Activated CD8-positive, alpha-beta memory T cell treated with anti-CD3 and anti-CD28 coated beads for 4 hours (primary cell): ENCODE data around the gene LCN9.
"Not testable (repeated sequence)": the region's sequence is repeated elsewhere in the genome, so short reads cannot be mapped to it uniquely, and the experiment has no call there.

Experiments used
- DNase-seq, 2 donors: peaks; one replicate each; pipeline ENCODE4 v3.0.0-alpha.2; 2020; ENCODE audit warnings: low read depth in 2 of 2

LCN9 gene

DNA sequence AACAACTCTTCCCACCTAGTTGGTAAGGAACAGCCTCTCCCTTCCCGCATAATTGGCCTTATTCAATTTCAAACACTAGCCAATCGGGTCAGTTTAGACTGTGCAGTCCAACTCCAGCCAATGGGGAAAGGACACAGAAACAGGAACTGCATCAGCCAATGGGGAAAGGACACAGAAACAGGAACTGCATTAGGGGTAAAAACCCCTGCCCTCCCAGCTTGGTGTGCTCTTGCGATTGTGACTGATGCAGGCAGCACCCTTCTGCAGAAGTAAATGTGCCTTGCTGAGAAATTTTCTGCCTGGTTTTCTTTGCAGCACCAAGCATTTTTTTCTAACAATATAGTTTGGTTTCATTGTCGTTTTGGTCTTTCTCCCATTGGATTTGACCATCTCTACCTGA, 15.2 kb upstream of the LCN9 start:
- DNase-seq, result no peak

DNA sequence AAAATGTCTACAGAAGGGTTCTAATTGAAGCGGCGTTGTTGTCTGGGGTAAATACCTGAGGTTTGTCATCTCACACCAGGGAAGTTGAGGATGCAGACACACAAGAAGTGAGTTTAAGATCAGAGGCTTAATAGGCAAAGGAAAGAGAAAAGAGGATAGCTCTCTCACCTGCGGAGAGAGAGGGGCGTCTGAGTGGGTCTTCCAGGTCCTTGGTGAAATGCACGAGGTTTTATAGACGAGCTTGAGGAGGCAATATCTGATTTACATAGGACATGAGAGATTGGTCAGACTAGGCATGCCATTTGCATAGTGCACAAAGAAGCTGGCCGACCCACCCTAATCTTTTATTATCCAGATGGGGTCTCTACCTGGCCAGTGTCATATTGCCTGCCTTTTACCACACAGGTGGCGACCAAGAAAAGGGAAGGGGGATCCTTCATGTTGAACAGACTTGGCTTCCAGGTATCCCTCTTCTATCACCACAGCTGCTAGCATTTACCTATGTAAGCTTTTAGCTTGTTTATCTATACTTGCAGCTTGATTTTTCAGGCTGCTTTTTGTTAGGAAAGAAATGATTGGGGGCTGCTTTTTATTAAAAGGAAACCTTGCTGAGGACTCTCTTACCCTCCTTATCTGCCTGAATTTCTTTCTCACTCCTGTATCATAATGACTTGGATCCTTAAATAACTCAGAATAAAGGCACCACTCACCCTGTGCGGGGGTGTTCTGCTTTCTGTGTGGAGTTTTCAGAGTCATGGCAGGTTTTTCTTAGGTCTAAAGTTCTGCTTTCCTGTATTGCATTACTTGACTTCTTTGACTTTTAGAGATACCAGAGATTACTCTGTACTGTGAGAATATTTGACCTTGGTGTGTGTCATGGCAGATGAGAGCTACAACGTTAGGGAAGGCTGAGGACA, 14.4 kb upstream of the LCN9 start:
- no peak for DNase-seq

DNA sequence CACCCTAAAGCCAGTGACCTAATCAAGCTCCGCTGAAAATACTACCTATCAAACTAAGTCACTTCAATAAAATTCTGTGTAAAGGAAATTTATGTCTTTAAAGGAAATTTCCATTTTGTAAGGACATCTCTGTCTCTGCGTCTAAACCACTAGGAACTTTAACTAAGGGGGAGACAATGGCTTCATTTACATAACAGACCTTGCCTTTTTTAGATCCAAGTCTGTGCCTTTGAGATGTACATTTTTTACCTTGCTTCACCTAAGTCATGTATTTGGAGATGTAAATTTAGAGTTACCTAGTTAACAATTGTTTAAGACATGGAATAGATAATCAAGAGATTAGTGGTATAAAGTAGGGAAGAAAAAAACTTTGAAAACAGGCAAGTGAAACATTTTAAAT, 13.6 kb upstream of the LCN9 start:
- DNase-seq, result no peak

DNA sequence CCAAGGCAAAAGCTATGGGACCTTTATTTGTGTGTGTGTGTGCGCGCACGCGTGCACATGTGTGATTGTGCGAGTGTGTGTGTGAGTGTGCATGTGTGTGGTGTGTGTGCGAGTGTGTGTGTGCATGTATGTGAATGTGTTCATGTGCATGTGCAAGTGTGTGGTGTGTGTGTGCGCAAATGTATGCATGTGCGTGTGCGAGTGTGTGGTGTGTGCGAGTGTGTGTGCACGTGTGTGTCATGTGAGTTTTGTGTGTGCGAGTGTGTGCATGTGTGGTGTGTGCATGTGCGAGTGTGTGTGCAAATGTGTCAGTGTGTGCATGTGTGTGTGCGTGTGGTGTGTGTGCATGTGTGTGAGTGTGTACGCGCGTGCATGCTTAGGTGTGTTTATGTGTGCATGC, 12.7 kb upstream of the LCN9 start:
- no peak for DNase-seq

DNA sequence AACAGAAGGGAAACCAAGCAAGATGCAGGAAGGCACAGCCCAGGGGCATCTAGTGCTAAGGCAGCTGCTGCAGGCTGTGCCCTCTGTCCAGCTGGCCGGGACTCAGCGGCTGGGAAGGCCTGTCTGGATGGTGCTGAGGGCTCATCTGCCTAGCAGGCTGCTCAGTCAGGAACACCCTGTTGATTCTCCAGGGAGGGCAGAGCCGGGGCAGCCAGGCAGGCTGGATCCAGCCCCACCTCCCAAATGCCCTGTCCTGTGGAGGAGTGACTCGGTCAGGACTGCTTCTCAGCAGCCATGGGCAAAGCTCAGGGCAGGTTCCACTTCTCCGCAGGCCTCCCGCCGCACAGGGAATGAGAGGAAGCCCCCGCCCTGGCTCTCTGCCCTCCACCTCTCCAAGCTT, 7.8 kb upstream of the LCN9 start:
- no peak for DNase-seq

DNA sequence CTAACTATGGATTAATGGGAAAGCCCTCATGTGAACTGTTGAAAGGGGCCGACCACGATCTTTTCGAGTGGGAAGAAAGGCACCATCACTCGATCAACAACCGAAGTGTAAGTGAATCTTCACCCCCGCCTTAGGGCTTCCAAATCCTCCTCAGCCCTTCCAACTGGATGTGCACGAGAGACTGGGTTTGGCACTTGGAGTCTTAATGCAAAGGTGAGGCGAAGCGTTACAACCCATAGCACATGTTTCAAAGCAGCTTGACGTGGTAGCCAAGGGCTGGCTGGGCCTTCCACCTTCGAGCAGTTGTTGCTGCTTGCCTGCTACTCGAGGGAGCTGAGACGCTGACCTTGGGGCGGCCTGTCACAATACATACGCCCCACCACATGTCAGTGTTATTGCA, 5.7 kb upstream of the LCN9 start:
- no peak for DNase-seq

DNA sequence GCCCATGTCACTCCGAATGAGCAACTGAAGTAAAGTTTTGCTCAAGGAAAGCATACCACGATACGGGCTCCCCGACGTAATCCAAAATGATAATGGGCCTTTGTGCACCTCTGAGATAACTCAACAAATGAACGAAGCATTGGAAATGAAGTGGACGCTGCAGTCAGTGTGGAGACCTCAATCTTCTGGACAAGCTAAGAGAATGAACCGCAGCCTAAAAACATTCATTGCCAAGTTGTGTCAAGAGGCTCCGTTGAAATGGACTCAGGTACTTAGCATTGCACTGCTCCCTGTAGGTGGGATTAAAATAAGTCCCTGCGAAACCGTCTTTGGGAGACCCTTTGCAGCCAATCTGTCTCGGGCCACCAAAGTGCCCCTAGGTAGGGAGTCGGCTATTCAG, 3.9 kb upstream of the LCN9 start:
- DNase-seq, result no peak

DNA sequence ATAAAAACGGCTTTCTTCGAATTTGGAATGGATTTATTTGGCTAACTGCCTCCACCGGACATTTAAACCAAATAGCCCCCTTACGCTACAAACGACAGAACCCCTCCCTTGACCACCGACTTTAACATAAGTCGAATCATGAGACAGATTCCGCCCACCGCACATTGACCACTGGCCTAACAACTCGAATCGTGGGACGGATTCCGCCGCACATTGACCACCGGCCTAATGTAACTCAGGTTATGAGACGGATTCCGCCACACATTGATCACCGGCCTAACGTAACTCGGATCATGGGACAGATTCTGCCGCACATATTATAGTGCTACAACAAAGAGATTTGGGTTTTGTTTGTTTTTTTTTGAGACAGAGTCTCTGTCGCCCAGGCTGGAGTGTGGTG, 2.7 kb upstream of the LCN9 start:
- no peak for DNase-seq

DNA sequence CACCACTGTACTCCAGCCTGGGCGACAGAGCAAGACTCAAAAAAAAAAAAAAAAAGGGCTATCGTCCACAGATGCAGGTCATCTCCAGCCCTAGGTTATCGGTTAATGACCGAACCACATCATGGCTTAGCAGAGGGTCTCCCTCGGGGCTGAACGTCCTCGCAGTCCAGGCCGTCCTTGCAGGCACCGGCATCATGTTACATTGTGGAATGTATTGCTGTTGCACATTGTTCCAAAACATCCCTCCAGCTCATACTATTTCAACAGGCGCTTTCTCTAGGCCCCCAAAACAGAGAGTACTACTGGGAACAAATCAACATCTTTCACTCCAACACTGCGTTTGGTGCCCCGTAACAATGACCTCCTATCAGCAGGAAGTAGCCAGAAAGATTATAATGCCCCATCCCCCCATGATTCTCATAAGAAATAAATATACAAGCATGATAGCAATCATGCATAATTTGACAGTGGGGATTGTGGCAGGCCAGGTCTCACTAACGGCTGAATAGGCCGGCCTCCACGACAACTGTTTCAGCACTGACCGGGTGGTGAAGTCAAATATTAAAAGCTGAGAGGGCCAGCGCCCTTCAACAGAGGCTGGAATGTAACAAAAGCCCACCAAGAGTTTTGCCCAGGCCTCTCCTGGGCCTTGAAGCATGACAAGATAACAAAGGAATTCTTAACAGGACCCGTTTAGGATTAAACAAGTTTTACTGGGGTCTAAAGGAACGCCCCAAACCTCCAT, 1.1 kb upstream of the LCN9 start:
- no peak for DNase-seq

DNA sequence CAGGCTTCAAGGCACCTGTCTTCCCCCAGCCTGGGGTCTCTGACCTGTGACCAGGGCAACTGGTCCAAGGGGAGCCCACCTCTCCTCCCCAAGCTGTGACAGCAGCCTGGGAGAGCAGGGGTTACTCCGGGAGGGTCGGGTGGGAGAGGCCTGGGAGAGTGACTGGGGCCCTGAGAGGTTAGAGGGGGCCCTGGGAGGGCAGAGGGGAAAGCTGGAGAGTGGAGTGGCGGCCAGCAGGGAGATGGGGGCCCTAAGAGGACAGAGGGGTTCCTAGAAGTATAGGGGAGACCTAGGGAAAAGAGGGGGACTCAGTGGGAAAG, 302 bp downstream of the LCN9 start:
- DNase-seq, result no peak

DNA sequence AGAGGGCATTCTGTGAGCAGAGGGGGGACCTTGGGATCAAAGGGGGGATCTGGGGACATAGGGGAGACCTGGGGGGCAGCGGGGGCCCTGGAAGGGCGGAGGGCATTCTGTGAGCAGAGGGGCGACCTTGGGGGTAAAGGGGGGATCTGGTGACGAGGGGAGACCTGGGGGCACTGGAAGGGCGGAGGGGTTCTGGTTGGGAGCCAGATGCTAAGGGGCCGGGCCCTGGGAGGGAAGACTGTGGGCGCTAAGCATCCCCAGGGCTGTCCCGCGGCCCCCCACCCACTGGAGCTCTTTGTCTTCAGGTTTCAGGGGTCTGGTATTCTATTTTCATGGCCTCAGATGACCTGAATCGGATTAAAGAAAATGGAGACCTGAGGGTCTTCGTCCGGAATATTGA, 748 bp downstream of the LCN9 start:
- DNase-seq, result no peak

DNA sequence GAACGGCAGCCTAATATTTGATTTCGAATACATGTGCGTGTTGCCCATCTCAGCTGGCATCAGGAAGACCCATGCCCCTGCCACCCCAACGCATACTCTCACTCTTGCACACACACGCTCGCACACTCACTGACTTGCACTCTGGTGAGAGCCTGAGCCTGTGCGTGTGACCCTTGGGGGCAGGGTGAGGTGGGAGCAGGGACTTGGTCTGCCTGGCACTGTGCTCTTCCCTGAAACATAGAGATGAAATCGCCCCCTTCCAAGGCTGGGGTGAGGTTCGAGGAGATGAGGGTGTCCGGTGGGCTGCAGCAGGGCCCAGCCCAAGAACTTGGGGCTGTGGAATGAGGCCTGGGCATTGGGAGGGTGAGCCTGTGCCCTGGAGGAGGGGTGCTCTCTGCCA, 1.2 kb downstream of the LCN9 start:
- no peak for DNase-seq

DNA sequence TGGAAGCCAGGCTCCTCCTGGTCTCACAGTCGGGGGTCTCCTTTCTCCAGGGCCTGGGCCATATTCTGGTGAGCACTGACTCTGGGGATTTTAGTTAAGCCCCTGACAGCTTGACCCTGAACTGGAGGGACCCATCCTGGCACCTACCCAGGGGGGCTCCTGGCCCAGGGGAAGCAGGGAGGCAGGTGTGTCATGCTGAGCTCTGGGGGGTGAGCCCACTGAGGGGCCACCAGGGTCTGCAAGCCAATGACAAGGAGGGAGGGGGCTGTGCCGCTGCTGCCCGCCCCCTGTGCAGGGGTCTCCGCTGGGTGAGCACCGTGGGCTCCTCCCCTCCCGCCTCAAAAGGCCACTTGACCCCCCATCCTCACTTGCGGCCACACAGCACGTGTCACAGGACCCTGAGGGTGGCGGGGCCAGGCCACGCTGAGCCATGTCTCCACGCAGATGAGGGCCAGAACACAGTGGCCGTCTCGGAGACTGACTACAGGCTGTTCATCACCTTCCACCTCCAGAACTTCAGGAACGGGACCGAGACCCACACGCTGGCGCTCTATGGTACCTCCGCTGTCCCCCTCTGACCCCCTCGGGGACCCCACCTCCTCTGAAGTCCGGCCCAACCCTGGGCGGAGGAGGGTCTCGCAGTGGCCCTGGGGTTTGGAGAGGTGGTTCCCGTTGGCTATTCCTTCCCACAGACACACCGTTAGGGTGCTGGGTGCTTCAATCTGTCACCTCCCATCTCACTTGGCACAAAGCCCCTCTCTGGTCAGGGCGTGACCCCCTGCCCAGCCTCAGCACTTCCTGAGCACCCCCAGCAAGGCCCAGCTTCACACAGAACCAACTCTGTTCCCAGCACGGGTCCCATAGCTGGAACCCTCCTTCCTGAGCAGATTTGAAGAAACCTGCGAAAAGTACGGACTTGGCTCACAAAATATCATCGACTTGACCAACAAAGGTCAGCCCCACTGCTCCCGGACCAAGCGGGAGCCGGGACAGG, 2.0 kb downstream of the LCN9 start:
- DNase-seq, result no peak

DNA sequence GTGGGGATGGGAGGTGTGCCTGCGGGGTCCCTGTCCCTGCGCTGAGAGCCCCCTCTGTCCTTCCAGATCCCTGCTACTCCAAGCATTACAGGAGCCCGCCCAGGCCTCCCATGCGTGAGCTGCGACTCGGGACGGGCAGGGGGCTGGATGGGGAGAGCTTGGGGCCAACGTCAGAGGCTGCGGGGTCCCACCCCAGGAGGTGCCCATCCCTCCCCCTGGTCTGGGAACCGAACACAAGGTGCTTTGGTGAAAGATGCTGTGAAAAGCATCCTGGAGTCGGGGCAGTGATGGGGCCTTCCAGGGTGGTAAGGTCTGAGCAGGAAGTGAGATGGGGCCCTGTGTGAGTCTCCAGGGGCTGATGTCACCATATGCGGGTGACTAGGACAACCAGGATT, 2.7 kb downstream of the LCN9 start:
- no peak for DNase-seq

DNA sequence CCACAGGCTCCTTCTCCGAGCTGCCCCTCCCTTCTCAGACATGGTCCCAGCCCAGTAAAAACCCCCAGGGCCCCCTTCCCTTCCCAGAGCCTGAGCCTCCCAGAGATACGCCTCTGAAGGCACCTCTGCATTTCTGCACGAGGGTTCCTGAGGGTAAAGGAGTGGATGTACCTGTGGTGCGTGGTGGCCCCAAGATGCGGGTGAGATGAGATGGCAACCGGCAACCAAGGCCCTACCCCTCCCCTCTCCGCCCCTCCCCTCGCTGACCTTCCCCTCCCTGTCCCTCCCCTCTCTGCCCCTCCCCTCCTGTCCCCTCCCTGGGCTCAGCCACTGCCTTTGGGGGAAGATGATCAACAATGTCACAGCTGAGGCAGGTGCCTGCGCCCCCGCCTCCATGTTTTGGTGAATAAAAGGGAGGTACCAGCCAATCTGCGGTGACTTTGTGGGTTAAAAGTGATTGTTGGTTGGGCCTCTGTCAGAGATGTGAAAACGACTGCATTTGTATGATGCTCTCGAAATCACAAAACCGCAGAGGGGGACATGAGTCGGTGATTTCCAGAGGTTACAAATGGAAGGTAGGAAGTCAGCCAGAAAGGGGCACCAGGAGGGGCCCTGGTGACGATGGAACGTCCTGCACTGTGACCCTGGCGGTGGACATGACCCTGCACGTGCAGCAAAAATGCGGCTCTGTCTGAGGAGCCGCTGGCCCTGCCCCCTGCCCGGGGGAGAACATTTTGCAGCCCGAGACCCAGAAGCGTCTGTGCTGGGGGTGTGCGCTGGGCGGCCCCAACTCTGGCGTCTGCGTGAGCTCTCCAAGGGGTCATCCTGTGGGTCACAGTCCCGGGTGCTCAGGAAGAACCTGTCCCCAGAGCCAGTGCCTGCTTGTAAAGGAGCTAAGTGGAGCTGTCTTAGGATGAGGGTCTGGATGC, 3.7 kb downstream of the LCN9 start:
- no peak for DNase-seq

DNA sequence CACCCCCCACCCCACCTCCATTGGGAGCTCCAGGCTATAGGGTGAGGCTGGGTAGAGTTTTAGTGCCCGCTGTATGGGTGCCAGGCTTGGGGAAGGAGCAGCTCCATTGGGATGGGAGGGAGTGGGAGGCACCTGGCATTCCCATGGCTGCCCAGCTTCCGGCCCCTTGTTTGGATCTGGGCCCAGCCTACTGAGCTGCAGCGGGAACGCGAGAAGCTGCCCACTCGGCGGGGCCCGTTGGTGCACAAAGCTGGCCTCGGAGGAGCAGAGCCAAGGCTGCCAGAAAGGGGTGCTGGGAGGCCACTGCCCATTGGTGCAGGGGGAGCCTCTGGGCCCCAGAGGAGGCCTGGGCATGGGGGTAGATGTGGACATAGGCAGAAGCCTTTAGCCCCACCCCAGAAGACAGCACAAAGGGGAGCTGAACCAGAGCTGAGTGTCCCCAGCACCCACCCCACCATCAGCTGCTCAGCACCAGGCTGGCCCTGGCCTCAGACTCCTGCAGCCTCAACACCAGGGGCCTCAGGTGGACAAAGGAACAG, 4.4 kb downstream of the LCN9 start:
- no peak for DNase-seq

DNA sequence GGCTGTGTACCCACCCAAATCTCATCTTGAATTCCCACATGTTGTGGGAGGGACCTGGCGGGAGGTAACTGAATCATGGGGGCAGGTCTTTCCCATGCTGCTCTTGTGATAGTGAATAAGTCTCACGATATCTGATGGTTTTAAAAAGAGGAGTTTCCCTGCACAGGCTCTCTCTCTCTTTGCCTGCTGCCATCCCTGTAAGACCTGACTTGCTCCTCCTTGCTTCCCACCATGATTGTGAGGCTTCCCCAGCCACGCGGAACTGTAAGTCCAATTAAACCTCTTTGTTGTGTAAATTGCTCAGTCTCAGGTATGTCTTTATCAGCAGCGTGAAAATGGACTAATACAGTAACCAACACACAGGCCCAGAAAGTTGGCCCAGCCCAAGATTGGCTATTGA, 5.9 kb downstream of the LCN9 start:
- DNase-seq, result not testable (repeated sequence)

DNA sequence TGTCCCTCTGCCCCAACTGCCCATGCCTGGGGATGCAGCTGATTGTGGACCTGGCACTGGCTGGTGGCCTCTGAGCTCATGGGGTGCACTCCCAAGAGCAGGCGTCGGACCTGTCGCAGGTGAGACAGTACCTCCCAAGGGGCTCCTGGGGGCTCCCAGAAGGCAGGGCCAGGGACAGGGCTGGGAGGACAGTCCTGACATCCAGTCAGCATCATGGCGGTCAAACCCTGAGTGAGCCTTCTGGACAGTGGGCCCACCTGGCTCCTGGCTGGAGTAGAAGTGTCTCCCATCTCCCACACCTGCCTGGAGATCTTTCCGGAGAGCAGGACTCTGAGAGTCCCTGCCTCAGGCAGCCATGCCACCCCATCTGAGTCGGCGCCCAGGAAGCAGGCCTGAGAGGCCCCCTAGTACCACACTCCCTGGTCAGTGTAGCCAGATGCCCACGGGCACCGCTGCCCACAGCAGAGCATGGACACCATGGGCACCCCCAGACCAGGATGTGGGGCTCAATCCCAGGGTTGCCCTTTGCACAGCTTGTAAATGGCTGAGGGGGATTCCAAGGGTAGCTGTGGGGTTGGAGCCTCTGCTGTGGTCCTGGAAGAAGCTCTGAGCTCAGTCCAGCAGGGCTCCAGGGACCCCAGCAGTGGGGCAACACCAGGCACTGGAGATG, 6.6 kb downstream of the LCN9 start:
- DNase-seq, result no peak

DNA sequence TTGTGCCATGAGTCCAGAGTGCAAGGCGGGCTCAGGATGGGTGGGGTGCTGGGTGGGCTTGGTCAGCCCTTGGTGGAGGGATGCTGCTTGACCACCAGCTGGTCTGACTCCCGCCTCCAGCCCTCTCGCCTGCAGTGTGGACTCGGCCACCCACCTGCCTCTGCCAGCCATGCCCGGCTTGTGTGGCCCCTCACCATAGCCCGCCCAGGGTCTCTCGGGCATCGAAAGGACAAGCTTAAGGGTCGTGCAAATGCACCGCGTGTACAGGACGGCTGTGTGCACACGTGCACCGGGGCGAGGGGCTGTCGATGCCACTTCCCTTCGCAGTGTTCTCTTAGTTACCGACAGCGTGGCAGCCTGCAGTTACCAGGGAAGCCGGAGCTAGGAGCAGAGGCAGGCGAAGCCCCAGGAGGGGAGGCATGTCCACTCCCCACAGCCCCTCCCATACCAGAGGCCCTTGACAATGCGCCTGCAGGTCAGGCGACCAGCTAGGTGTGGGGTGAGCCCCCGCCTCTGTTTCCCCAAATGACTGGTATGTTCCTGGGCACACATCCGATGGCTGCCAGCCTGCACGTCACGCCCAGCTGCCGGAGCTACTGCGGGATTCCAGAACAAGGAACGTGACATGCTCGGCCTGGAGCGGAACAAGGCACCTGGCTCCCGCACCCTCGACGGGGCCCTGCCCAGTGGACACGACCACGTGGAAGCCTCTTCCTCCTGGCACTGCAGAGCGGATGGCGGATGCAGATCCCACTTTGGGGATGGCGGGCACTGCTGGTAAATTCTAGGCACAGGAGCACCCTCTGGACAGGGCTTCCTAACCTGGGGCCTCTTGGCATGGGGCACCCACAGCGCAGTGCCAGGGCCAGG, 7.8 kb downstream of the LCN9 start:
- no peak for DNase-seq
